GM19372 (cell line): ENCODE results near the gene ZFHX3.

Experiments
- ATAC-seq: cut with Tn5 transposase; IDR thresholded peaks from one replicate; pipeline ENCODE4 v1.9.1; 2021; ENCODE audit warnings: mild to moderate bottlenecking, low read depth, moderate library complexity; ENCODE audit not compliant: unreplicated experiment

The ZFHX3 gene

GRCh38 chr16:72917051-72917450, 130.9 kb downstream of the ZFHX3 start:
- no peak for ATAC-seq

- ATAC-seq: no peak
Observed at GRCh38 chr16:72915331-72915730, 132.6 kb downstream of the ZFHX3 start.

- no peak for ATAC-seq
Observed at GRCh38 chr16:72913551-72913950, 134.4 kb downstream of the ZFHX3 start.

- ATAC-seq: no peak
Observed at GRCh38 chr16:72911971-72912370, 136.0 kb downstream of the ZFHX3 start.

- no peak for ATAC-seq
Observed at GRCh38 chr16:72910875-72911274, 137.1 kb downstream of the ZFHX3 start.

GRCh38 chr16:72910381-72910780, 137.5 kb downstream of the ZFHX3 start:
- no peak for ATAC-seq

- ATAC-seq: no peak
Observed at GRCh38 chr16:72909196-72909595, 138.7 kb downstream of the ZFHX3 start.

- ATAC-seq: no peak
Observed at GRCh38 chr16:72908362-72909167, 139.4 kb downstream of the ZFHX3 start.

GRCh38 chr16:72905581-72905980, 142.3 kb downstream of the ZFHX3 start:
- ATAC-seq: no peak

- no peak for ATAC-seq
Observed at GRCh38 chr16:72903176-72903575, 144.8 kb downstream of the ZFHX3 start.

- ATAC-seq: no peak
Observed at GRCh38 chr16:72902206-72902605, 145.7 kb downstream of the ZFHX3 start.

GRCh38 chr16:72901000-72901627, 146.8 kb downstream of the ZFHX3 start:
- ATAC-seq: no peak

GRCh38 chr16:72898216-72898825, 149.6 kb downstream of the ZFHX3 start:
- no peak for ATAC-seq

GRCh38 chr16:72897707-72898106, 150.2 kb downstream of the ZFHX3 start:
- ATAC-seq: no peak

GRCh38 chr16:72896485-72897118, 151.3 kb downstream of the ZFHX3 start:
- no peak for ATAC-seq

GRCh38 chr16:72895951-72896350, 152.0 kb downstream of the ZFHX3 start:
- no peak for ATAC-seq

GRCh38 chr16:72894293-72895151, 153.4 kb downstream of the ZFHX3 start:
- no peak for ATAC-seq

GRCh38 chr16:72891291-72892227, 156.4 kb downstream of the ZFHX3 start:
- ATAC-seq: no peak

- no peak for ATAC-seq
Observed at GRCh38 chr16:72890587-72890986, 157.3 kb downstream of the ZFHX3 start.
